GM19452 (cell line): ENCODE data around the gene MARCO.
"Not testable (repeated sequence)": the region's sequence is repeated elsewhere in the genome, so short reads cannot be mapped to it uniquely, and the experiment has no call there.

Source experiments
- ATAC-seq: cut with Tn5 transposase; IDR thresholded peaks from one replicate; pipeline ENCODE4 v1.9.1; 2021; ENCODE audit not compliant: unreplicated experiment

The MARCO gene

GRCh38 chr2:118974103-118974993 is 32.4 kb downstream of the MARCO start:
- no peak for ATAC-seq

- ATAC-seq: no peak
Observed at GRCh38 chr2:118975133-118975532, 33.1 kb downstream of the MARCO start.

- no peak for ATAC-seq
Observed at GRCh38 chr2:118978064-118978463, 36.1 kb downstream of the MARCO start.

DNA sequence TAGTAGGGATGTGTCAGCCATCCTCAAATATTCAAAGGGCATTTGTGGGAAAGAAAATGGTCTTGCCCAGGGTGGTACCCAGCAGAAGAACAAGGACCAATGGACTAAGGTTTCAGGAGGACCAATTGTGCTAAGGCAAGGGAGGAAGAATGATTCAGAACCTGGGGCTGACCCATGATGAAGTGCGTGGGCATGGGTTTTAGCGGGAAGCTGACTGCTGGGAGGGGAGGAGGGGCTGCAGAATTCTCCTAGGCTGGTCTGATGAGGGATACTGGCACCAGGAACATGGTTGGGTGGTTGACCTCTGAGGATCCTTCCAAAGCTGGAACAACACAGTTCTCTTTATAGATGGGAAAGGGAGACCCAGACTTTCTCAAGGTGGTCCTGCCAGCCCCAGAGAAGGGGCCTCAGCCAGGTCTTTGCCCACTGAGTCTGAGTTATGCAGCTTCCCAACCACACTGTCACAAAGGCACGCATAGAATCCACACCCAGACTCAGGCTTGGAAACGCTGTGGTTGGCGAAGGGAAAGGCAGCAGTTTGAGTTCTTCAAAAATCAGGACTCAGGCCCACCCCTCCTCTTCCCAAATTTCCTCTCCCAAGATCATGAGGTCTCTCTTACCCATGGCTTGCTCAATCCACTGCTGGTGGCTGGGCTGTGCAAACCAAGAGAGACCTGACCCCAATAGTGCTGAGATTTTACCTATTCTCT is 37.3 kb downstream of the MARCO start:
- no peak for ATAC-seq

DNA sequence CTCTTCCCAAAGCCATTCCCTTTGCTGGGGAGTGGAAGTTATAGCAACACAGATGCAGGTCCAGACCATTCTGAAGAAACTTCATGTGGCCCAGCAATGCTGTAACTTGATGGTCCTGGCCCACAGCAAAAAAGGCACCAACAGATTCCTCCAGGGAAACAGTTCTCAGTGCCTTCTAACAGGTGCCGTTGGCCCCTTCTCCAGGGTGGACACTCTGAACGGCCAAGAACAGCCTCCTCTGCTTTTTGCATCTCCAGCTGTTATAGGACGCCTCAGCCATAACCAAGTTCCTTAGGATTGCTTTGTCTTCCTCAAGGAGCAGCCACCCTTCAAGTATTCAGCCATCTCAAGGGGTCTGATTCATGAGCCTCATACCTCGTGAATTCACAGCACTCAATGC is 38.0 kb downstream of the MARCO start:
- ATAC-seq: no peak

DNA sequence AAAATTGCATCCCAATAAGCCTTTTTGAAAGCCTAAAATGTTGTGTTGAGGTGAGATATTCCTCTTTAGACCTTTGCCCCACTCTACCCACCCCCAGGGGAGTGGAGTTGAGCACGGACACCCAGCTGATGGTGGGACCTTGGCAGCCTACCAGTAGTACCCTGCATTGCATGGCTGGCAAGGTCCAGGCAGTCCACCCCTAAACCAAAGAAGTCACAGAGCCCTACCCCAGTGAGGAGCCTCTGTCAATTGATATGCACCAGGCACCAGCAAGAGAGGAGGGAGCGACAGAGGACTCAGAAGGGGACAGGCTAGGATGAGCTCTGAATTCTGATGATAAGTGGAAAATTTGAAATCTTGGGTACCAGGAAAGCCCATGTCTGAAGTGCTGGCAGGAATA is 38.6 kb downstream of the MARCO start:
- ATAC-seq: no peak

DNA sequence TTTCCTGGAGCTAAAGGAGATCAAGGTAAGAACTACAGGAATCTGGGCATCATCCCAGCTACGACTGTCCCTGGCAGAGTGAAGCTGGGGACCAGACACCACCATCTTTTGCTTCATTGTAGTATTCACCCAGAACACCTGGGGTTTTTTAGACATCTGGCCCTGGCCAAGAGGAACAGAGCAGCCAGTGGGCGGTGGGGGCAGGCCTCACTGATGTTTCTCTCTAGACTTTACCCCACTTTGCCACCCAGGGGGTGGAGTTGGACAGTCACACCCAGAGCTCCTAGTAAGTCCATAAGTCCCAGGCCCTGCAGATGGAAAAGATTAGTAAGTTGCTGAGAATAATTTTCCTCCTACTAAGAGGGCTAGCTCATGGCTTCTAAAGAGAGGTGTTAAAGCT is 39.6 kb downstream of the MARCO start:
- no peak for ATAC-seq

- ATAC-seq: no peak
Observed at GRCh38 chr2:118982039-118982438, 40.0 kb downstream of the MARCO start.

DNA sequence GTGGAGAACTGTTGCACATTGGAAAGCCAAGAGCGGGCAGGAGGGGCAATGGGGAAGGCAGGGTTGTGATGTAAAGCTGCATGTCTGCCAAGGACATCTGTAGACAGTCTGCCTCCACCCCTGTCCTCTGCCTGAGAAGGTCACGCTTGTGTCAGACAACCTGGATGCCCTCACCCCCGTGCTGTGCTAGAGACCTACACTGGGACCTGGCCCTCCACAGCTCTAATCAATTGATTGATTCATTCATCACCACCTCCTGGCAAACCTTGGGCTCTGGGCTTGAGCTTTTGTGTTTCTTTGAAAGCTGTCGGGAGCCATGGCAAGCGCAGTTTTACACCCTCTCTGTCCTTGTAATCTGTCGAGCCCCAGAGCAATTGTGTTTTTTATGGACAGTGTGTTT is 41.1 kb downstream of the MARCO start:
- ATAC-seq: no peak

GRCh38 chr2:118983915-118984314 is 41.9 kb downstream of the MARCO start:
- no peak for ATAC-seq

GRCh38 chr2:118986738-118987137 is 44.7 kb downstream of the MARCO start:
- peak; percentile 53 for ATAC-seq

DNA sequence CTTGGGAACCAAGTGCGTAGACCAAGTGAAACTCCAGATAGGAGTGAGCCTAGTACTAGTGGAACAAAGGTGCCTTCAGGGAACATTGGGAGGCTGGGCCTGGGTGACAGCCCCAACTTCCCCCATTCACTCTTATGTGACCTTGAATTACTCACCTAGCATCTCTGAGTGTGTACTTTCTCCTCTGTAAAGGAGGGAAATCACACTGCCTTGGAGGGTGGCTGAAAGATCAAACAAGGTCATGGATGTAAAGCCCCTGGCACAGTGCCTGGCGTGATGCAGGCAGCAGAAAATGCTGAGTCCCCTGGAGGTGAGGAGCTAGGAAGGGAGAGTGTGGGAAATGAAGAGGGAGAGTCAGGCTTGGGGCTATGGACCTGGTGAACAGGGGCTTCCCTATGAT is 45.9 kb downstream of the MARCO start:
- ATAC-seq: no peak

DNA sequence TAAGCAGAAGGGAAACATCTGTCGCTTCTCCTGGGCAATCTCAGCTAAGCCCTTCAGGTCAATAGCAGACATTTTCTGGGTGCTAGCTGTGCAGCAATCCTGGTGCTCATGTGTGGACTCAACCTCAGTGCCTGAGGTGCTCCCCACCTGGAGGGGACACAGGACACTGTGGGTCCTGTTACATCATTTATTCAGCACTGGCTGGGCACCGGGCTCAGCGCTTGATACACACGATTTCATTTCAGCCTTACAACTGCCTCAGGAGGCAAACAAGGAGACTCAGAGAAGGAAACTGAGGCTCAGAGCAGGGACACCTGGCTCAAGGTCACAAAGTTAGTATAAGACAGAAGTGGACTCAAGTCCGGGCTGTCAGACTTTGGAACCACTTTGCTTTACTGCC is 46.7 kb downstream of the MARCO start:
- ATAC-seq: no peak

GRCh38 chr2:118989481-118989880 is 47.5 kb downstream of the MARCO start:
- peak; percentile 53 for ATAC-seq

GRCh38 chr2:118990757-118991545 is 49.0 kb downstream of the MARCO start:
- ATAC-seq: no peak

DNA sequence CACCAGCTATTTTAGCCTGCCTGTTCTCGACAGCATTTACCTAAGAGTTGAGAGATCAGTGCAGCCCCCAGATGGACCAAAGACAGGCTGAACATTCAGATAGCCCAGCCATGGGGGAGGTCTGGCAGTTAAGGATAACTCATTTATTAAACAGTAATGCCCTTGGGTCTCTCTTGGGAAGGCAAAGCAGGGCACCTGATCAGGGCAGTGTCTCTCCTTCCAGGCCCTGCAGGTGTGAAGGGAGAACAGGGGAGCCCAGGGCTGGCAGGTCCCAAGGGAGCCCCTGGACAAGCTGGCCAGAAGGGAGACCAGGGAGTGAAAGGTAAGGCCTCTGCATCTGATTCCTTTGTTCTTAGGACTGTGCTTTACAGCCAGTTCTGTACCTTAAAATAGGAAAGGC is 49.6 kb downstream of the MARCO start:
- no peak for ATAC-seq

DNA sequence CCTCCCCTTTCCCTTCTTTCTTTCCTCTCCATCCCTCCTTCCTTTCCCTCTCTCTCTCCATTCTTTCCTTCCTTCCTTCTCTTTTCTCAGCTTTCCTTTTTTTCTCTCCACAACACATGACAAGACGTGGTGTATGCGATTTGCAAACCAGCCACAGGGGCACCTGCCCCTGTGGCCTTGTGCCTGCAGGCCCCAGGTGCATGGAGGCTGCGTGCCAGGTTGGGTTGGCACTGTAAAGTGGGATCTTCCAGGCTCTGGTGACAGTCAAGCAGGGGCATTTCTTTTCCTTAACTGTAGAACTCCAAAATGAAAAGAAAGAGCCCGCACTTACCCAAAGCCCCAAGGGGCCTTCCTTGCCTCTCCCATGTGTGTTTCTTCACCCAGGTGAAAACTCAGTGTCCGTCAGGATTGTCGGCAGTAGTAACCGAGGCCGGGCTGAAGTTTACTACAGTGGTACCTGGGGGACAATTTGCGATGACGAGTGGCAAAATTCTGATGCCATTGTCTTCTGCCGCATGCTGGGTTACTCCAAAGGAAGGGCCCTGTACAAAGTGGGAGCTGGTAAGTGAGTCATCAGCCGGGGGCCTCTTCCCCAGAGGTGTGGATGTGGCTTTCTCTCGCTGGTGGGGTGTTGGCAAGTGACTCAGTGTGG is 50.9 kb downstream of the MARCO start:
- no peak for ATAC-seq

DNA sequence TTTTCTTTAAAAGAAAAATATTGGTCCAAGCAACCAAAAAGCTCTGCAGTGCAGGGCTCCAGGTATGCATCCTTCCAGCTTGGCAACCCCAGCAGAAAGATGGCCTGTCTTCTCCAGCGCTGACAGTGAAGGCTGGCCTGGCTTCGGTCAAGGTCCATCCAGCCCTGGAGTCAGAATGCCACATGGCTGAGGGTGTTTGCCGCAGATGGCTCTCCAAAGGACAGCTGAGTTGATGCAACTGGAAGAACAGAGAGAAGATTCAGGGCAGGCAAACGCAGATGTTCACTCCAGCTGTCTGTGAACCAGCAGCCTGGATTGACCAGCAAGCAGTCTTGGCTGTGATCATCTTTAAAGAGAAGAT is 51.4 kb downstream of the MARCO start:
- ATAC-seq: no peak

- ATAC-seq: no peak
Observed at GRCh38 chr2:118994172-118994700, 52.2 kb downstream of the MARCO start.

- ATAC-seq: no peak
Observed at GRCh38 chr2:118994778-118995177, 52.8 kb downstream of the MARCO start.

- not testable (repeated sequence) for ATAC-seq
Observed at GRCh38 chr2:119003856-119004255, 61.9 kb downstream of the MARCO start.
